HepG2 (cell line): ENCODE results near the gene DNASE1L2. TPM values are rescaled to one million over a fixed set of nuclear protein-coding genes. Genes with fewer than 3 reads are reported as not detected.

Experiments used
- CC2D1A ChIP-seq: sonication (generic); formaldehyde crosslinking; IDR thresholded peaks from 2 replicates; pipeline ENCODE4 v1.8.1; 2023; ENCODE audit warnings: mild to moderate bottlenecking, missing genetic modification reagents
- CREB1 ChIP-seq, 2 experiments: fragments of 450-650 bp in 1 of 2; IDR thresholded peaks; 2 replicates each; pipeline ENCODE4 v1.6.1; 2016 to 2017; ENCODE audit warnings: control low read depth in 1 of 2, mild to moderate bottlenecking in 1 of 2, missing compliant biosample characterization in 1 of 2, missing genetic modification characterization in 1 of 2
- DPF2 ChIP-seq: sonication (generic); formaldehyde crosslinking; IDR thresholded peaks from 2 replicates; pipeline ENCODE4 v1.4.0; 2020; ENCODE audit warnings: mild to moderate bottlenecking, low read depth, missing genetic modification reagents, borderline replicate concordance
- EED ChIP-seq: sonication (generic); formaldehyde crosslinking; IDR thresholded peaks from 2 replicates; pipeline ENCODE4 v1.5.0; 2020; ENCODE audit warnings: mild to moderate bottlenecking, missing genetic modification reagents
- KAT7 ChIP-seq: IDR thresholded peaks from 2 replicates; pipeline ENCODE4 v1.6.1; 2018; ENCODE audit warnings: borderline replicate concordance, missing compliant biosample characterization
- MXI1 ChIP-seq: IDR thresholded peaks from 3 replicates; pipeline ENCODE4 v1.6.1; 2012; ENCODE audit warnings: low read depth, low read length, inconsistent platforms, borderline replicate concordance
- PRMT3 ChIP-seq: sonication (generic); formaldehyde crosslinking; IDR thresholded peaks from 2 replicates; pipeline ENCODE4 v1.8.1; 2022; ENCODE audit warnings: low read depth, mild to moderate bottlenecking, moderate library complexity, missing genetic modification reagents, borderline replicate concordance
- SMC3 ChIP-seq: IDR thresholded peaks from 2 replicates; pipeline ENCODE4 v1.6.1; 2011; ENCODE audit warnings: low read length, improper control_type of control experiment
- YEATS2 ChIP-seq: sonication (generic); formaldehyde crosslinking; IDR thresholded peaks from 2 replicates; pipeline ENCODE4 v1.4.0; 2020; ENCODE audit warnings: missing genetic modification reagents, borderline replicate concordance
- ZNF749 ChIP-seq: sonication (generic); formaldehyde crosslinking; IDR thresholded peaks from 2 replicates; pipeline ENCODE4 v1.8.0; 2022; ENCODE audit warnings: mild to moderate bottlenecking, missing genetic modification reagents, moderate library complexity, borderline replicate concordance
- ZSCAN12 ChIP-seq: sonication (generic); formaldehyde crosslinking; IDR thresholded peaks from 2 replicates; pipeline ENCODE4 v1.9.0; 2021; ENCODE audit warnings: mild to moderate bottlenecking, missing genetic modification reagents
- polyA plus RNA-seq, 8 experiments: library from polyadenylated mRNA; depleted of rRNA in 3 of 8; stranded (reverse) in 7 of 8; unstranded in 1 of 8; fragments of >200 nt; fragmentation: Illumina TruSeq in 4 of 8; extraction: Trizol in 4 of 8; gene quantifications; 2 replicates each; pipeline versions ENCODE4 v1.2.1 to v1.2.3, GENCODE V29; 2011 to 2016; ENCODE audit warnings: low read depth in 4 of 8, missing spikeins in 1 of 8, mixed read lengths in 1 of 8; ENCODE audit not compliant: insufficient read depth in 1 of 8
- total RNA-seq, 5 experiments: library from RNA; depleted of rRNA; stranded (reverse); fragments of >200 nt; fragmentation: Illumina TruSeq; extraction: Trizol; gene quantifications; 2 replicates each; pipeline ENCODE4 v1.2.3, GENCODE V29; 2016; ENCODE audit warnings: low read depth in 1 of 5
- TF ChIP-seq, protein P1 (sequence below): sonication (generic); formaldehyde crosslinking; IDR thresholded peaks from one replicate; pipeline ENCODE4 v1.5.1; 2020; ENCODE audit warnings: mild to moderate bottlenecking, missing genetic modification reagents; ENCODE audit errors: not compliant biosample characterization
- TF ChIP-seq, protein P2 (sequence below): sonication (generic); formaldehyde crosslinking; IDR thresholded peaks from 2 replicates; pipeline ENCODE4 v1.4.0; 2020; ENCODE audit warnings: missing genetic modification reagents
- TF ChIP-seq, protein P3 (sequence below): sonication (generic); formaldehyde crosslinking; conservative IDR thresholded peaks from 2 replicates; pipeline ENCODE4 v1.4.0; 2020; ENCODE audit warnings: missing genetic modification reagents
- TF ChIP-seq, protein P4 (sequence below): sonication (generic); formaldehyde crosslinking; IDR thresholded peaks from 2 replicates; pipeline ENCODE4 v1.4.0; 2020; ENCODE audit warnings: missing genetic modification reagents

DNASE1L2 gene
- total and polyA plus RNA-seq, 2 of the 13 experiments (the other 11 are each of a cell fraction or from before 2014, with no cell fraction given): 0.44 to 0.50 TPM

DNA sequence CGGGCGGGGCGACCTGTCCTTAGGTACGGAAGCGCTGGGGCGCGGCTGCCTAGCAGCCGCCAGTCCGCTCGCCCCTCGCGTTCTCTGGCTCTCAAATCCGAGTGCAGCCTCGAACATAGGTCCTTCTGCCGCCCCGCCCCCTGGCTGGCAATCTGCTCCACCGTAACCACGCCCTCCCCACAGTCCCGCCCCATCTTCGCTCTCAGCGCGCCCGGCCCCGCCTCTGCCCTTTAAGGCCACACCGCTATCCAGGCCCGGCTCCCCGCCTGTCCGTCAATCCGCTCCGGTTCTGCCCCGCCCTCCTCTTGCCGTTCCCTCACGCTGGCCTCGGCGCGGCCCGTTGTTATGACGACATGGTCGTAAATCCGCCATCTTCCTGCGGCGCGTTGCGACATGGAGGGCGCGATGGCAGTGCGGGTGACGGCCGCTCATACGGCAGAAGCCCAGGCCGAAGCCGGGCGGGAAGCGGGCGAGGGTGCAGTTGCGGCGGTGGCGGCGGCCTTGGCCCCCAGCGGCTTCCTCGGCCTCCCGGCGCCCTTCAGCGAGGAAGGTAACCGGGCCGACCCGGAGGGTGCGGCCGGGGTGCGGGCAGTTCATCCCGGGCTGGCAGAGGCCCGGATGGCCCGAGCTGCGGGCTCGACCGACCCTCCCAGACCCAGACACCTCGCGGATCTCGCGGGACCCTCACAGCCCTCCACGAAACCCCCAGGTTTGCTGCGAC lies 12.9 kb upstream of the DNASE1L2 start, which contains the start of gene E4F1 (continued):
- TF ChIP-seq, protein P1, sequence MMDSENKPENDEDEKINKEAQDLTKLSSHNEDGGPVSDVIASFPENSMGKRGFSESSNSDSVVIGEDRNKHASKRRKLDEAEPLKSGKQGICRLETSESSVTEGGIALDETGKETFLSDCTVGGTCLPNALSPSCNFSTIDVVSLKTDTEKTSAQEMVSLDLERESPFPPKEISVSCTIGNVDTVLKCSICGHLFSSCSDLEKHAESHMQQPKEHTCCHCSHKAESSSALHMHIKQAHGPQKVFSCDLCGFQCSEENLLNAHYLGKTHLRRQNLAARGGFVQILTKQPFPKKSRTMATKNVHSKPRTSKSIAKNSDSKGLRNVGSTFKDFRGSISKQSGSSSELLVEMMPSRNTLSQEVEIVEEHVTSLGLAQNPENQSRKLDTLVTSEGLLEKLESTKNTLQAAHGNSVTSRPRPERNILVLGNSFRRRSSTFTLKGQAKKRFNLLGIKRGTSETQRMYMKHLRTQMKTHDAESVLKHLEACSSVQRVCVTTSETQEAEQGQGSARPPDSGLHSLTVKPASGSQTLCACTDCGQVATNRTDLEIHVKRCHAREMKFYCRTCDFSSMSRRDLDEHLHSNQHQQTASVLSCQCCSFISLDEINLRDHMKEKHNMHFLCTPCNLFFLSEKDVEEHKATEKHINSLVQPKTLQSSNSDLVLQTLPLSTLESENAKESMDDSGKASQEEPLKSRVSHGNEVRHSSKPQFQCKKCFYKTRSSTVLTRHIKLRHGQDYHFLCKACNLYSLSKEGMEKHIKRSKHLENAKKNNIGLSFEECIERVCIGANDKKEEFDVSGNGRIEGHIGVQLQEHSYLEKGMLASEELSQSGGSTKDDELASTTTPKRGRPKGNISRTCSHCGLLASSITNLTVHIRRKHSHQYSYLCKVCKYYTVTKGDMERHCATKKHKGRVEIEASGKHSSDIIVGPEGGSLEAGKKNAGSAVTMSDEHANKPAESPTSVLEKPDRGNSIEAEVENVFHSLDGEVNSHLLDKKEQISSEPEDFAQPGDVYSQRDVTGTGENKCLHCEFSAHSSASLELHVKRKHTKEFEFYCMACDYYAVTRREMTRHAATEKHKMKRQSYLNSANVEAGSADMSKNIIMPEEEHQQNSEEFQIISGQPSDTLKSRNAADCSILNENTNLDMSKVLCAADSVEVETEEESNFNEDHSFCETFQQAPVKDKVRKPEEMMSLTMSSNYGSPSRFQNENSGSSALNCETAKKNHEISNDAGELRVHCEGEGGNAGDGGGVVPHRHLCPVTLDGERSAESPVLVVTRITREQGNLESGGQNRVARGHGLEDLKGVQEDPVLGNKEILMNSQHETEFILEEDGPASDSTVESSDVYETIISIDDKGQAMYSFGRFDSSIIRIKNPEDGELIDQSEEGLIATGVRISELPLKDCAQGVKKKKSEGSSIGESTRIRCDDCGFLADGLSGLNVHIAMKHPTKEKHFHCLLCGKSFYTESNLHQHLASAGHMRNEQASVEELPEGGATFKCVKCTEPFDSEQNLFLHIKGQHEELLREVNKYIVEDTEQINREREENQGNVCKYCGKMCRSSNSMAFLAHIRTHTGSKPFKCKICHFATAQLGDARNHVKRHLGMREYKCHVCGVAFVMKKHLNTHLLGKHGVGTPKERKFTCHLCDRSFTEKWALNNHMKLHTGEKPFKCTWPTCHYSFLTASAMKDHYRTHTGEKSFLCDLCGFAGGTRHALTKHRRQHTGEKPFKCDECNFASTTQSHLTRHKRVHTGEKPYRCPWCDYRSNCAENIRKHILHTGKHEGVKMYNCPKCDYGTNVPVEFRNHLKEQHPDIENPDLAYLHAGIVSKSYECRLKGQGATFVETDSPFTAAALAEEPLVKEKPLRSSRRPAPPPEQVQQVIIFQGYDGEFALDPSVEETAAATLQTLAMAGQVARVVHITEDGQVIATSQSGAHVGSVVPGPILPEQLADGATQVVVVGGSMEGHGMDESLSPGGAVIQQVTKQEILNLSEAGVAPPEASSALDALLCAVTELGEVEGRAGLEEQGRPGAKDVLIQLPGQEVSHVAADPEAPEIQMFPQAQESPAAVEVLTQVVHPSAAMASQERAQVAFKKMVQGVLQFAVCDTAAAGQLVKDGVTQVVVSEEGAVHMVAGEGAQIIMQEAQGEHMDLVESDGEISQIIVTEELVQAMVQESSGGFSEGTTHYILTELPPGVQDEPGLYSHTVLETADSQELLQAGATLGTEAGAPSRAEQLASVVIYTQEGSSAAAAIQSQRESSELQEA (CRISPR knock-in tag): peak; percentile 66
- TF ChIP-seq MXI1 (peak; percentile 97), EED (CRISPR knock-in tag) (peak; percentile 77; the same call in 1 of the 2 replicates), DPF2 (no peak), CREB1 (IDR thresholded peaks at IDR 0.05) (peak; percentile 96), CREB1 (CRISPR knock-in tag; IDR thresholded peaks at IDR 0.05) (peak; percentile 90), SMC3 (no peak), PRMT3 (CRISPR knock-in tag) (no peak), ZSCAN12 (CRISPR knock-in tag) (peak; percentile 56), KAT7 (CRISPR knock-in tag) (peak; percentile 90; the same call in 1 of the 2 replicates), ZNF749 (CRISPR knock-in tag) (peak; percentile 78; the same call in 1 of the 2 replicates), YEATS2 (CRISPR knock-in tag) (peak; percentile 88), CC2D1A (no peak)
- TF ChIP-seq, protein P2, sequence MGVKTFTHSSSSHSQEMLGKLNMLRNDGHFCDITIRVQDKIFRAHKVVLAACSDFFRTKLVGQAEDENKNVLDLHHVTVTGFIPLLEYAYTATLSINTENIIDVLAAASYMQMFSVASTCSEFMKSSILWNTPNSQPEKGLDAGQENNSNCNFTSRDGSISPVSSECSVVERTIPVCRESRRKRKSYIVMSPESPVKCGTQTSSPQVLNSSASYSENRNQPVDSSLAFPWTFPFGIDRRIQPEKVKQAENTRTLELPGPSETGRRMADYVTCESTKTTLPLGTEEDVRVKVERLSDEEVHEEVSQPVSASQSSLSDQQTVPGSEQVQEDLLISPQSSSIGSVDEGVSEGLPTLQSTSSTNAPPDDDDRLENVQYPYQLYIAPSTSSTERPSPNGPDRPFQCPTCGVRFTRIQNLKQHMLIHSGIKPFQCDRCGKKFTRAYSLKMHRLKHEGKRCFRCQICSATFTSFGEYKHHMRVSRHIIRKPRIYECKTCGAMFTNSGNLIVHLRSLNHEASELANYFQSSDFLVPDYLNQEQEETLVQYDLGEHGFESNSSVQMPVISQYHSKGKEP (CRISPR knock-in tag): no peak
- TF ChIP-seq, protein P3, sequence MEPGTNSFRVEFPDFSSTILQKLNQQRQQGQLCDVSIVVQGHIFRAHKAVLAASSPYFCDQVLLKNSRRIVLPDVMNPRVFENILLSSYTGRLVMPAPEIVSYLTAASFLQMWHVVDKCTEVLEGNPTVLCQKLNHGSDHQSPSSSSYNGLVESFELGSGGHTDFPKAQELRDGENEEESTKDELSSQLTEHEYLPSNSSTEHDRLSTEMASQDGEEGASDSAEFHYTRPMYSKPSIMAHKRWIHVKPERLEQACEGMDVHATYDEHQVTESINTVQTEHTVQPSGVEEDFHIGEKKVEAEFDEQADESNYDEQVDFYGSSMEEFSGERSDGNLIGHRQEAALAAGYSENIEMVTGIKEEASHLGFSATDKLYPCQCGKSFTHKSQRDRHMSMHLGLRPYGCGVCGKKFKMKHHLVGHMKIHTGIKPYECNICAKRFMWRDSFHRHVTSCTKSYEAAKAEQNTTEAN (CRISPR knock-in tag): peak; percentile 53; the same call in 1 of the 2 replicates
- TF ChIP-seq, protein P4, sequence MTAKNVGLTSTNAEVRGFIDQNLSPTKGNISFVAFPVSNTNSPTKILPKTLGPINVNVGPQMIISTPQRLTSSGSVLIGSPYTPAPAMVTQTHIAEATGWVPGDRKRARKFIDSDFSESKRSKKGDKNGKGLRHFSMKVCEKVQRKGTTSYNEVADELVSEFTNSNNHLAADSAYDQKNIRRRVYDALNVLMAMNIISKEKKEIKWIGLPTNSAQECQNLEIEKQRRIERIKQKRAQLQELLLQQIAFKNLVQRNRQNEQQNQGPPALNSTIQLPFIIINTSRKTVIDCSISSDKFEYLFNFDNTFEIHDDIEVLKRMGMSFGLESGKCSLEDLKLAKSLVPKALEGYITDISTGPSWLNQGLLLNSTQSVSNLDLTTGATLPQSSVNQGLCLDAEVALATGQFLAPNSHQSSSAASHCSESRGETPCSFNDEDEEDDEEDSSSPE (CRISPR knock-in tag): peak; percentile 81
